ENCODE measurements around the gene PARP6.

PARP6 gene

GRCh38 chr15:72201391-72201921 lies 70.9 kb downstream of the PARP6 start:
- DNase-seq (ENCODE audit: low read depth in 2 of 3, low spot score in 1 of 3) = no peak

GRCh38 chr15:72200395-72201237 lies 71.7 kb downstream of the PARP6 start:
- DNase-seq (ENCODE audit: low read depth in 2 of 3, low spot score in 1 of 3) = no peak

GRCh38 chr15:72199721-72200212 lies 72.6 kb downstream of the PARP6 start:
- DNase-seq (ENCODE audit: low read depth in 2 of 3, low spot score in 1 of 3) = peak; percentile 49 to 68 (median 53)

- no peak for DNase-seq (ENCODE audit: low read depth in 2 of 3, low spot score in 1 of 3)
Measured at GRCh38 chr15:72199205-72199515, 73.2 kb downstream of the PARP6 start.

- DNase-seq (ENCODE audit: low read depth in 2 of 3, low spot score in 1 of 3) = no peak
Measured at GRCh38 chr15:72198356-72199204, 73.8 kb downstream of the PARP6 start.

GRCh38 chr15:72197460-72198355 lies 74.6 kb downstream of the PARP6 start, which contains the start of gene GRAMD2A:
TSS of gene GRAMD2A (minus strand) at chr15:72197787.
- DNase-seq (ENCODE audit: low read depth in 2 of 3, low spot score in 1 of 3) = peak; percentile 19 to 21 (median 20)

- no peak for DNase-seq (ENCODE audit: low read depth in 2 of 3, low spot score in 1 of 3)
Measured at GRCh38 chr15:72197041-72197459, 75.3 kb downstream of the PARP6 start.

- DNase-seq (ENCODE audit: low read depth in 2 of 3, low spot score in 1 of 3) = no peak
Measured at GRCh38 chr15:72196409-72197040, 75.8 kb downstream of the PARP6 start.

- DNase-seq (ENCODE audit: low read depth in 2 of 3, low spot score in 1 of 3) = no peak
Measured at GRCh38 chr15:72195101-72195511, 77.2 kb downstream of the PARP6 start.

- DNase-seq (ENCODE audit: low read depth in 2 of 3, low spot score in 1 of 3) = no peak
Measured at GRCh38 chr15:72193836-72194396, 78.4 kb downstream of the PARP6 start.

- no peak for DNase-seq (ENCODE audit: low read depth in 2 of 3, low spot score in 1 of 3)
Measured at GRCh38 chr15:72192416-72192815, 79.9 kb downstream of the PARP6 start.
